ENCODE measurements around the gene KRTAP10-3.

- no peak for TF ChIP-seq YY1 (tag by site-specific recombination; IDR thresholded peaks at IDR 0.05)
- TF ChIP-seq ZNF239 (tag by site-specific recombination; IDR thresholded peaks at IDR 0.05): no peak
- TF ChIP-seq ZNF549 (tag by site-specific recombination; IDR thresholded peaks at IDR 0.05): no peak
- no peak for TF ChIP-seq ZFP41 (tag by site-specific recombination; IDR thresholded peaks at IDR 0.05; ENCODE audit: borderline replicate concordance)
- no peak for TF ChIP-seq ZNF677 (tag by site-specific recombination; IDR thresholded peaks at IDR 0.05)
- TF ChIP-seq CTCF (tag by site-specific recombination; IDR thresholded peaks at IDR 0.05): no peak
- TF ChIP-seq SCRT1 (tag by site-specific recombination; IDR thresholded peaks at IDR 0.05; ENCODE audit: borderline replicate concordance): no peak
- no peak for TF ChIP-seq ZNF23 (tag by site-specific recombination; IDR thresholded peaks at IDR 0.05; ENCODE audit: borderline replicate concordance)
- TF ChIP-seq ZNF558 (tag by site-specific recombination; IDR thresholded peaks at IDR 0.05): no peak
Measured at GRCh38 chr21:44516342-44516741, 42.3 kb downstream of the KRTAP10-3 start.
